ENCODE results near the gene IL31RA. TPM values are rescaled to one million over a fixed set of nuclear protein-coding genes. Genes with fewer than 3 reads are reported as not detected.

Gene IL31RA
- total and polyA plus RNA-seq, 2 of the 13 experiments (the other 11 are each of a cell fraction or from before 2014, with no cell fraction given): not detected

- TF ChIP-seq SSRP1 (CRISPR knock-in tag; IDR thresholded peaks at IDR 0.05) (no peak), ZNF563 (CRISPR knock-in tag; IDR thresholded peaks at IDR 0.05) (no peak), ZNF367 (CRISPR knock-in tag; IDR thresholded peaks at IDR 0.05; ENCODE audit: borderline replicate concordance) (no peak), THYN1 (CRISPR knock-in tag; IDR thresholded peaks at IDR 0.05; ENCODE audit: borderline replicate concordance, low read depth) (no peak), ZNF451 (CRISPR knock-in tag; IDR thresholded peaks at IDR 0.05) (no peak)
Measured at GRCh38 chr5:55888205-55888604, 37.0 kb downstream of the IL31RA start (continued).

- Histone ChIP-seq H3K79me2 (ENCODE audit: insufficient read depth, low read length) (no peaks in the 10 kb centered on the region), H4K20me1 (ENCODE audit: insufficient read depth, low read length) (no peaks in the 10 kb centered on the region), H3K9ac (ENCODE audit: insufficient read depth, low read depth, low read length) (no peak overlapping the region), H3K4me2 (ENCODE audit: low read depth, low read length) (no peak overlapping the region), H3K4me3 (replicated peaks in 1 of 3; ENCODE audit: insufficient read depth in 1 of 3, low read depth in 2 of 3, low read length in 3 of 3) (no peak overlapping the region), H2AFZ (ENCODE audit: low read length) (no peak overlapping the region), H3K4me1 (ENCODE audit: insufficient read depth, low read length) (peaks cover 6% of the 10 kb centered on the region), H3K9me3 (ENCODE audit: low read length) (no peaks in the 10 kb centered on the region), H3K27ac (ENCODE audit: extremely low read length, insufficient read depth, low read length) (no peak overlapping the region), H3K36me3 (replicated peaks in 1 of 2; ENCODE audit: control insufficient read depth in 1 of 2, insufficient read depth in 2 of 2, low read length in 2 of 2) (no peaks in the 10 kb centered on the region), H3K27me3 (ENCODE audit: control insufficient read depth in 1 of 2, insufficient read depth in 2 of 2, low read length in 2 of 2) (no peaks in the 10 kb centered on the region; a peak in 1 of 5 replicates)
- intact Hi-C loops (cut with micrococcal nuclease; ENCODE audit: unreplicated experiment) (no loop called here), in situ Hi-C loops (cut with HindIII; ENCODE audit: extremely low pct_ligation_motif_present, low pct_unique_long_range_greater_than_20kb) (no loop called here)
- FAIRE-seq (no peak), ATAC-seq (no peak), DNase-seq (ENCODE audit: low spot score) (no peak)
- TF ChIP-seq ZNF597 (CRISPR knock-in tag; IDR thresholded peaks at IDR 0.05) (no peak), ZNF34 (CRISPR knock-in tag; IDR thresholded peaks at IDR 0.05; ENCODE audit: borderline replicate concordance) (no peak), RBAK (CRISPR knock-in tag; IDR thresholded peaks at IDR 0.05) (no peak), ZNF614 (CRISPR knock-in tag; IDR thresholded peaks at IDR 0.05; ENCODE audit: borderline replicate concordance) (no peak), ADNP (CRISPR knock-in tag; IDR thresholded peaks at IDR 0.05) (no peak), CENPBD1 (CRISPR knock-in tag; IDR thresholded peaks at IDR 0.05; ENCODE audit: borderline replicate concordance, low read depth) (no peak), ZNF740 (CRISPR knock-in tag; IDR thresholded peaks at IDR 0.05) (no peak), SRSF4 (IDR thresholded peaks at IDR 0.05; ENCODE audit: low read depth, low read length, poor library complexity, severe bottlenecking) (no peak), SOX6 (IDR thresholded peaks at IDR 0.05) (no peak), SOX6 (CRISPR knock-in tag; IDR thresholded peaks at IDR 0.05) (no peak)
- 0% methylated on average over 2 of the region's 2 CpGs for WGBS (ENCODE audit: low lambda C conversion rate)
- CTCF ChIA-PET (ENCODE audit: low intra/inter-chr PET ratio, low total read pairs): no interaction called here
- POLR2A ChIA-PET: no interaction called here
- no TSS peak for BruUV-seq (replicated peaks)
Measured at GRCh38 chr5:55892479-55892878, 41.3 kb downstream of the IL31RA start.

All from HepG2 (cell line).